Peyer's patch (tissue), 4 donors: ENCODE data around the gene CDH1. TPM values are rescaled to one million over a fixed set of nuclear protein-coding genes. Genes with fewer than 3 reads are reported as not detected.

Experiments
- DNase-seq, 3 donors: peaks; one replicate each; pipeline ENCODE4 v3.0.0-alpha.2; 2017 to 2019
- H3K27ac ChIP-seq, 4 donors: fragments of 200-600 bp; sonication (generic); one replicate each; pipeline ENCODE4 v1.5.1; 2016 to 2019
- H3K27me3 ChIP-seq, 2 donors: fragments of 200-600 bp; sonication (generic); one replicate each; pipeline ENCODE4 v1.5.1; 2019
- H3K36me3 ChIP-seq, 3 donors: fragments of 200-600 bp; sonication (generic); one replicate each; pipeline ENCODE4 v1.5.1; 2016 to 2019
- H3K4me1 ChIP-seq, 4 donors: fragments of 200-600 bp; sonication (generic); one replicate each; pipeline ENCODE4 v1.5.1; 2016 to 2019
- H3K4me3 ChIP-seq, 4 donors: fragments of 200-600 bp; sonication (generic); 1 replicate in 3 of 4; 2 replicates in 1 of 4; pipeline ENCODE4 v1.5.1; 2016 to 2019; ENCODE audit warnings: mild to moderate bottlenecking in 1 of 4
- H3K9me3 ChIP-seq, 4 donors: fragments of 200-600 bp; sonication (generic); one replicate each; pipeline ENCODE4 v1.5.1; 2016 to 2019; ENCODE audit warnings: mild to moderate bottlenecking in 1 of 4
- CTCF ChIP-seq, 6 experiments: fragments of 450-650 bp in 4 of 6; fragments of 200-600 bp in 2 of 6; sonication (generic) in 1 of 6; IDR thresholded peaks; one replicate each; pipeline ENCODE4 v1.5.1; 2017 to 2019; ENCODE audit warnings: antibody characterized with exemption in 6 of 6, mild to moderate bottlenecking in 3 of 6, moderate library complexity in 1 of 6
- POLR2A ChIP-seq, 2 donors: fragments of 450-650 bp; IDR thresholded peaks; one replicate each; pipeline ENCODE4 v1.5.1; 2017; ENCODE audit warnings: antibody characterized with exemption in 2 of 2, mild to moderate bottlenecking in 2 of 2, moderate library complexity in 2 of 2
- total RNA-seq, 4 donors: library from RNA; depleted of rRNA; stranded (reverse); fragments of >200 nt; gene quantifications; one replicate each; pipeline ENCODE4 v1.1.0, GENCODE V29; 2016

Gene CDH1
- total RNA-seq, 4 donors from 2014 or later = 56.9 to 612 (median 429) TPM

DNA sequence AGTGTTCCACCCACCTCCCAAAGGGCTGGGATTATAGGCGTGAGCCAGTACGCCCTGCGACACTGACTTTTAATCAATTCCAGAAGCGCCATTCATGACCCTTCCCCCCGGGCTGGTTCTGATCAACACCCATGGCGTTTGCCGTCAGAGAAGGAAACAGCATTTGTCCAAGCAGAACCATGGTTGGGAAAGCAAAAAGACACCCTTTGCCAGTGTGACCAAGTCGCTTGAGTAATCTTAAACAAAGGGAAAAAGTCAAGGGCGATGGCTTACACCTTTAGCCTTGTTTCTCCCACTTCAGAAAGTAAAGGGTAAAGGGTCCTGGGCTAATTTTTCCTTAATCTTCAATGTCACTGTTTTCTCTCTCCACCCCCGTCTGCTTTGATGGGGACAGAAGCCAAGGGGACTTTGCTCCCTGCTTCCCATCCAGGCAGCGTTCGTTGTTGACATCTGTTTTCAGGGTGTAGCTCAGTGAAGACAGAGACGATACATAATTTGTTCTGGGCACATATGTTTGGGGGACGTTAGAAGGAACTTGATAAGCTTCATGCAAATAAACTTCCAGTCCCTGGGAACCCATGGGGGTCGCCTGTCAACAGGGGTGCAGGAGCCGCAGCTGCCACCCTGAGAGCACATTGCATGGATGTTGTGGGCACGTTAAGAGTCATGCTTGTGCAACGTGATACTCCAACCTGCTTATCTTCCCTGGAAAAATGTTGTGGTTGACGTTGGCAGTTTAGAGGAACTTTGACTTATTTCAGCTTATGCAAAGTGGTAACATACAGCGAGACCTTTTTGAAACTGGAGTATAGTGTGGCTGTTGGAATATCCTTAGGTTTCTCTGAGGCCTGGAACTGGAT lies 55.6 kb downstream of the CDH1 start:
- no peaks in the 10 kb centered on the region for H3K9me3 ChIP-seq
- H3K4me1 ChIP-seq = peaks cover 0 to 27% (median 0%) of the 10 kb centered on the region in 4 donors
- DNase-seq = peak in 2 of 3 donors; percentile 70 to 73
- no peak overlapping the region for H3K4me3 ChIP-seq
- peaks cover 0 to 7% (median 0%) of the 10 kb centered on the region in 3 donors for H3K36me3 ChIP-seq
- no peak for TF ChIP-seq POLR2A (IDR thresholded peaks at IDR 0.05)
- TF ChIP-seq CTCF (IDR thresholded peaks at IDR 0.05) = no peak
- H3K27ac ChIP-seq = peak overlapping the region in 3 of 4 donors; percentile 46 to 89 (median 78)
- H3K27me3 ChIP-seq = no peaks in the 10 kb centered on the region

- H3K9me3 ChIP-seq = no peaks in the 10 kb centered on the region
- no peak for DNase-seq
- H3K27me3 ChIP-seq = no peaks in the 10 kb centered on the region
- no peak overlapping the region for H3K4me3 ChIP-seq
- H3K4me1 ChIP-seq = peaks cover 0 to 27% (median 0%) of the 10 kb centered on the region in 4 donors
- TF ChIP-seq CTCF (IDR thresholded peaks at IDR 0.05) = no peak
- no peak for TF ChIP-seq POLR2A (IDR thresholded peaks at IDR 0.05)
- H3K36me3 ChIP-seq = peaks cover 0 to 7% (median 0%) of the 10 kb centered on the region in 3 donors
- peak overlapping the region in 3 of 4 donors; percentile 46 to 89 (median 78) for H3K27ac ChIP-seq
Measured at GRCh38 chr16:68793401-68793857, 56.3 kb downstream of the CDH1 start.

GRCh38 chr16:68798398-68798797 lies 61.3 kb downstream of the CDH1 start:
- H3K36me3 ChIP-seq = peaks cover 0 to 8% (median 0%) of the 10 kb centered on the region in 3 donors
- no peak overlapping the region for H3K27ac ChIP-seq
- no peak for DNase-seq

GRCh38 chr16:68800257-68800875 lies 63.3 kb downstream of the CDH1 start:
- TF ChIP-seq POLR2A (IDR thresholded peaks at IDR 0.05) (no peak), CTCF (IDR thresholded peaks at IDR 0.05) (peak in 5 of 6 experiments; percentile 15 to 75 (median 68))
- no peaks in the 10 kb centered on the region for H3K4me1 ChIP-seq
- H3K27me3 ChIP-seq = no peaks in the 10 kb centered on the region
- peaks cover 0 to 8% (median 0%) of the 10 kb centered on the region in 3 donors for H3K36me3 ChIP-seq
- DNase-seq = peak in 1 of 3 donors; percentile 72
- no peak overlapping the region for H3K27ac ChIP-seq
- no peak overlapping the region for H3K4me3 ChIP-seq
- no peaks in the 10 kb centered on the region for H3K9me3 ChIP-seq

More at GRCh38 chr16:68798398-68798797, 61.3 kb downstream of the CDH1 start:
- H3K4me1 ChIP-seq = peaks cover 0 to 4% (median 0%) of the 10 kb centered on the region in 4 donors
- H3K27me3 ChIP-seq = no peaks in the 10 kb centered on the region
- no peak for TF ChIP-seq POLR2A (IDR thresholded peaks at IDR 0.05)
- TF ChIP-seq CTCF (IDR thresholded peaks at IDR 0.05) = no peak
- no peaks in the 10 kb centered on the region for H3K9me3 ChIP-seq
- no peak overlapping the region for H3K4me3 ChIP-seq

DNA sequence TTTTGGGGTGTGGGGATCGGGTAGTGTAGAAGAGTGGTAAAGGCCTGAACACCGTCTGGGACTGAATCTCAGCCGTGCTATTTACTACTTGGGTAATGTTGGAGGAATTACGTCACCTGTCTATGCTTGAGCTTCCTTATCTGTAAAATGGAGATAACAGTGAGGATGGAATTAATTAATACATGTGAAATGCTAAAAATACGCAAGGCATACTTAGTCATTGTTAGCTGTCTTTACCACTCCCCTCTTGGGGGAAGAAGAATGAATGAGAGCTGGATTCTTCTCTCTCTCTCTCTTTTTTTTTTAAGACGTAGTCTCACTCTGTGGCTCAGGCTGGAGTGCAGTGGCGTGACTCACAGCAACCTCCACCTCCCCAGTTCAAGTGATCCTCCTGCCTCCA lies 65.1 kb downstream of the CDH1 start:
- Histone ChIP-seq H3K4me3 (no peak overlapping the region), H3K27ac (no peak overlapping the region), H3K36me3 (peaks cover 0 to 8% (median 0%) of the 10 kb centered on the region in 3 donors), H3K4me1 (no peaks in the 10 kb centered on the region), H3K9me3 (no peaks in the 10 kb centered on the region), H3K27me3 (no peaks in the 10 kb centered on the region)
- TF ChIP-seq POLR2A (IDR thresholded peaks at IDR 0.05) (no peak), CTCF (IDR thresholded peaks at IDR 0.05) (no peak)
- no peak for DNase-seq
